Measurements from ENCODE around the gene TOPBP1.
A peak's percentile ranks its signal among the peaks of the same experiment; 100 is the strongest.
"Not testable (repeated sequence)": the region's sequence is repeated elsewhere in the genome, so short reads cannot be mapped to it uniquely, and the experiment has no call there.

The TOPBP1 gene

GRCh38 chr3:133661454-133662277, at the start of gene TOPBP1:
TSS of gene TOPBP1 (minus strand) at chr3:133661941. CDS start at chr3:133661127, 814 bp downstream.
- DNase-seq (ENCODE audit: low read depth in 3 of 3, low spot score in 1 of 3): peak; percentile 40 to 79 (median 68)

GRCh38 chr3:133711013-133711412, 49.3 kb upstream of the TOPBP1 start:
- no peak for DNase-seq (ENCODE audit: low read depth in 3 of 3, low spot score in 1 of 3)

- no peak for DNase-seq (ENCODE audit: low read depth in 3 of 3, low spot score in 1 of 3)
Observed at GRCh38 chr3:133709139-133709750, 47.5 kb upstream of the TOPBP1 start.

- no peak for DNase-seq (ENCODE audit: low read depth in 3 of 3, low spot score in 1 of 3)
Observed at GRCh38 chr3:133706033-133706432, 44.3 kb upstream of the TOPBP1 start.

DNA sequence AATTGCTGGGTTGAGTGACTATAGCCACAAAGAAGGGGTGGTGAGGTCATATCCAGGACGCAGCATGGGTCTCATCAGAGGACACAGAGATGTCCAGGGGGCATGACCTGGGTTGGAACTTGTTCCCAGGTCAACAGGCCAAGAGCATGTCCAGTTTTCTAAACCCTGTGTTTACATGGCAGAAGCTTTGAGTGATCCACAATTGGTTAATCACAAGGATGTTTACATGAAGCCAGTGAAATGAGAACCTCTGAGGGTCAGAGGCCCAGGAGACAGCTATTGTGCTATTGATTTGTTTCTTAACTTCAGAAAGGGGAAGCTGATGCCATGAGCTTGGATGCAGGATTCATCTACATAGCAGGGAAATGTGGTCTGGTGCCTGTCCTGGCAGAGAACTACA, 42.2 kb upstream of the TOPBP1 start:
- no peak for DNase-seq (ENCODE audit: low read depth in 3 of 3, low spot score in 1 of 3)

DNA sequence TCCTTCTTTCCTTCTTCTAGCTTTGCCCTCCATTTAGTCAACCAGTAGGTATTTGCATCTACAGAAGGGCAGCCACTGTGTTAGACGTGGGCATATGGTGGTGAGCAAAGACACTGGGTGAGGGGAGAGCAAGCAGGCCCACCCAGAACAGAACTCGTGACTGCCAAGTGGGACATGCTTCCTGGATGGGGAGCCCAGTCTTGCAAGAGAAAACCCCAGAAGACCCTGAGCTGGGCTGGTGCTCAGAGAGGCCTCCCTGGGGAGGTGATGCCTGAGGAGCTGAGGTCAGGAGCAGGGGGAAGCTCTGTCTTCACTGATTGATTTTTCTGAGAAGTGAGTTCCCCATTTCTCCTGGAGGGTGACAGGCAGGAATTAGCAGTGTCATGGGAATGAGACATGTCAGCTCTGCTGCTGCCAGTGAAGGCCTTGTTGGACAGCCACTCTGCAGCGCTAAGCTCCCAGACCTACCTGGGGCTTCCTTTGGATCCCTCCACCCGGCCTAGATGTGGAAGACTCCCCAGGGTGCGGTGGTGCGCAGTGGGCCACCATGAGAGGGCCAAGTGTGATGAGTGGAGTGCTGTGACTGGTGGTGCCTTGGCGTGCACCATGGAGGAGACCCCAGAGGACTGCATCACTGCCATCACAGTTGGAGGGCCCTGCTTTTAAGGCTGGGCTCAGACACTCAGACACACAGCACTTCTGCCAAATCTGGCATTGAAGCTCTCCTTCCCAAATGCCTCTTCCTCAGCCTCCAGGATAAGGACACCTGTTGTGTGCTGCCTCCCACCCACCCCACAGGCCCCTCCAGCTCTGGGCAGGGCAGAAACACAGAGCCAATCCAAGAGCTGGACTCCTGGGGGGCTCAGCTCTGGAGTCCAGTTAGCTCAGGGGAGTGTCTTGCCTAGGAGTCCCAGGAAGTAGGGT, 40.0 kb upstream of the TOPBP1 start:
- no peak for DNase-seq (ENCODE audit: low read depth in 3 of 3, low spot score in 1 of 3)

DNA sequence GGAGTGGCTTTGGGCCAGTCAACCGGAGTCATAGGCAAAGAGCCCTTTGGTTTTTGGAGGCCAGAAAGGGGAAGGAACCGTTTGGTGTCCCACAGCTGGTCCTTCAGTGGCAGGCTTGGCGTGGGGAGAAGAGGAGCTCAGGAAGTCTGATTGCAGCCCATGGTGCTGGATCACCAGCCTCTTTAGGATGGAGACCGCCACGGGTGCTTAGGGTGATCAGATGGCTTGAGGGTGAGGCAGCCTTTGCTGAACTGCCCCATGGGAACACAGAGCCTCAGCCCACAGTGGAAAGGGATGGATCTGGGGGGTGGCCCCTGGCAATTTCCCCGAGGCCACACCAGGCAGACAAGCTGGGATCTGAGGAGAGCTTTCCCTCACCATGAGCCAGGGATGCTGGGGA, 38.6 kb upstream of the TOPBP1 start:
- DNase-seq (ENCODE audit: low read depth in 3 of 3, low spot score in 1 of 3): no peak

DNA sequence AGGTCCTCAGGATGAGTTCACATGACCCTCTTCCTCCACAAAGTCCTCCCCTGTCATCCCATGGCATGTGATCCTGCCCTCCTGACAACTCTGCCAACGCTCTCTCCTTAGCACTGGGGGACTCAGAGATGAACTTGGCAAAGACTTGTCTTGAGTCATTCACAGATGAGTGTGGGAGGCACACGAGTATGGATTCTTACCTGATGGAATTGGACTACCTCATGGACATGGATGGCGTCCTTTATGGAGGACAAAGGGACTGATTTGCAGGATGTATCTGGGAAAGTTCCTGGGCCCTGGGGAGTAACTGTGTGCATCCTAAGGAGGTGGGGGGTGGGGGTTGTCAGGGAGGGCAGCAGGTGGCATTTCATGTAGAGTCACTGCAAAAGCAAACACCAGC, 38.2 kb upstream of the TOPBP1 start:
- no peak for DNase-seq (ENCODE audit: low read depth in 3 of 3, low spot score in 1 of 3)

GRCh38 chr3:133699467-133699866, 37.7 kb upstream of the TOPBP1 start:
- no peak for DNase-seq (ENCODE audit: low read depth in 3 of 3, low spot score in 1 of 3)

DNA sequence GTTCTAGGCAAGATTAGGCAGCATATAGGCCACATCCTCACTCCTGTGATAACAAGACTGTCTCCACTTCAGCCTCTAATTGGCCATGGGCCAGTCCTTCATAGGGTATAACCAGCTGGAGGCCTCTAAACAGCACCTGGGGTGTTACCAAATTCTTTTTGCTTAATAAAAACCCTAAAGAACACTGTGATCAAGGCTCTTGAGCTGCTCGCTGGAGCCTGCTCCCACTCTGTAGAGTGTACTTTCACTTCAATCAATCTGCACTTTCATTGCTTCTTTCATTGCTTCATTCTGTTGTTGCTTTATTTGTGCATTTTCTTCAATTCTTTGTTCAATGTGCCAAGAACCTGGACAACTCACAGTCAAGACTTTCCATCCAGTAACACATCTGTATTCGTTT, 36.2 kb upstream of the TOPBP1 start:
- DNase-seq (ENCODE audit: low read depth in 3 of 3, low spot score in 1 of 3): no peak

- no peak for DNase-seq (ENCODE audit: low read depth in 3 of 3, low spot score in 1 of 3)
Observed at GRCh38 chr3:133695560-133696171, 33.9 kb upstream of the TOPBP1 start.

- no peak for DNase-seq (ENCODE audit: low read depth in 3 of 3, low spot score in 1 of 3)
Observed at GRCh38 chr3:133694288-133695268, 32.8 kb upstream of the TOPBP1 start.

- no peak for DNase-seq (ENCODE audit: low read depth in 3 of 3, low spot score in 1 of 3)
Observed at GRCh38 chr3:133693821-133694220, 32.1 kb upstream of the TOPBP1 start.

GRCh38 chr3:133692759-133693158, 31.0 kb upstream of the TOPBP1 start:
- no peak for DNase-seq (ENCODE audit: low read depth in 3 of 3, low spot score in 1 of 3)

DNA sequence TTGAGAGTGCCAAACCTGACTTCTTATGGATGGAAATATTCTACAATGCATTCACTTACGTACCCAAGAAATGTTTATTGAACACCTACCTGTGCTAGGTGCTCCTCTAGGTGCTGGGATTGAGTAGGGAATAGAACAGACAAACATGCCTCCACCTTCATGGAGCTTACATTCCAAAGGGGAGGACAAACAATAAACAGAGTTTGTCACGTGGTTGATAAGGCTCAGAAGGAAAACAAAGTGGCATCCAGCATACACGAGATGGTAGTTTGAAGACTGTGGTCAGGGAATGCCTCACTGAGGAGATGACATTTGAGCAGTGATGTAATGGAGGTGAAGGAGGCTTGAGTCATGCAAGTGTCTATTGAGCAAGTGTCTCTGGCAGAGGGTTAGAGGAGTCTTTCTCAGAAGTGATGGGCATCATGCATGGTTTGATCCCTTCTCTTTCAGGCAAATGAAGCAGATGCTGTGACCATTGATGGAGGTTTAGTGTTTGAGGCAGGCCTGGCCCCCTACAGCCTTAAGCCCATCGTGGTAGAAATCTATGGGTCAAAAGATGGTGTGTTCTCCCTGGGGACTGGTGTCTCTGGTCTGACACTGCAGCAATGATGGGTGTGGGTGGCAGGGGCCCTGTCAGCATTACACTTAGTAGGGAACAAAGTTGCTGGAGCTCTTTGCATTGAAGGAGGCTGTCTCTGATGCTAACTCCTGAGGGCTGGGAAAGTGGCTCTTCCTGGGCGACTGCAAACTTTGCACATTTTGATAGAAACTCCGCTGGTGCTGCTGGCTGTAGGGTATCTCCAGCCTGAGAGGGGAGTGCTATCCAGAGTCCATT, 29.7 kb upstream of the TOPBP1 start:
- DNase-seq (ENCODE audit: low read depth in 3 of 3, low spot score in 1 of 3): no peak

- DNase-seq (ENCODE audit: low read depth in 3 of 3, low spot score in 1 of 3): not testable (repeated sequence)
Observed at GRCh38 chr3:133677993-133678392, 16.3 kb upstream of the TOPBP1 start.

- no peak for DNase-seq (ENCODE audit: low read depth in 3 of 3, low spot score in 1 of 3)
Observed at GRCh38 chr3:133676336-133677118, 14.8 kb upstream of the TOPBP1 start.

DNA sequence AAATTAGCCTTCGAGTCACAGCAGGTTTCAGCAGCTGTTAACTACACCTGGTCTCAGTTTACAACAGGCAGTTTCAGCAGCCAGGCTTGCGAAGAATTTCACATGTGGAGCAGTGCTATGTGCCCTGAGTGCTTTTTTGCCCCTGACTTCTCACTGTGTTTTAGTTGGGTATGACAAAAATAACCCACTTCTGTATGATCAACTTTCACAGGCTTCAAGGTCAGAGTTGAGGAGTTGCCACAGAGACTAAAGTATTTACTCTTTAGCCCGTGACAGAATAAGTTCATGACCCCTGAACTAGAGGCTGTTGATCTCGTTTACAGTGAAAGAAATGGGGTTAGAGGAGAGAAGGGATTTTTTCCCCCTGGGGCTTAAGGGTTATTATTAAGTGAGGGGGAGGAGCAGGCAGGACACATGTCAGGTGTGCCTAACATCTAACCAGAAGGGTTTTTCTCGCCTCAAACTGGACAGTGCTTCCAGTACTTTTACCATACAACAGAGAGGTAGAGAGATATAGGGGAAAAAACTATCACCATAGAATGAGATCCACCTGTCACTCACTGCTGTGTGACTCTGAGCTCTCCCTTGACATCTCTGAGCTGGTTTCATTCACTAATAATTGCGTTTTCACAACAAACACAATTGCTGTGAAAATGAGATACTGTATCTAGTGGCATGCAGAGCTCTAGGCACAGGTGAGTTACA, 14.0 kb upstream of the TOPBP1 start:
- no peak for DNase-seq (ENCODE audit: low read depth in 3 of 3, low spot score in 1 of 3)

Measured in stimulated activated CD4-positive, alpha-beta T cell treated with anti-CD3 and anti-CD28 coated beads, TNF-alpha, amount 100 ng/mL, for 1 hour (primary cell).